GM23338 (cell line): ENCODE data around the gene RGS19. TPM values are rescaled to one million over a fixed set of nuclear protein-coding genes. Genes with fewer than 3 reads are reported as not detected.

Experiments
- ATAC-seq: fragments of 200-7000 bp; cut with Tn5 transposase; 3 replicates; pipeline ENCODE4 v1.9.1; 2020
- DNase-seq: peaks from one replicate; pipeline ENCODE4 v3.0.0-alpha.2; 2015; ENCODE audit warnings: low spot score
- H2AFZ ChIP-seq: fragments of 200-600 bp; sonication (generic); 2 replicates; pipeline ENCODE4 v1.8.0; 2016; ENCODE audit warnings: antibody characterized with exemption, mild to moderate bottlenecking, moderate library complexity
- H3F3A ChIP-seq: fragments of 200-600 bp; sonication (generic); replicated peaks from 2 replicates; pipeline ENCODE4 v1.8.0; 2017; ENCODE audit warnings: antibody characterized with exemption, mixed run types, low read depth
- H3K27ac ChIP-seq: fragments of 200-600 bp; sonication (generic); 2 replicates; pipeline ENCODE4 v1.6.1; 2016; ENCODE audit warnings: low read depth
- H3K27me3 ChIP-seq: fragments of 200-600 bp; sonication (generic); 2 replicates; pipeline ENCODE4 v1.8.0; 2016; ENCODE audit warnings: mild to moderate bottlenecking, mixed run types, moderate library complexity; ENCODE audit not compliant: insufficient read depth
- H3K36me3 ChIP-seq: fragments of 200-600 bp; sonication (generic); 2 replicates; pipeline ENCODE4 v1.8.0; 2016; ENCODE audit warnings: mild to moderate bottlenecking; ENCODE audit not compliant: insufficient read depth
- H3K4me1 ChIP-seq: fragments of 200-600 bp; sonication (generic); 2 replicates; pipeline ENCODE4 v1.8.0; 2016; ENCODE audit warnings: mild to moderate bottlenecking, moderate library complexity; ENCODE audit not compliant: insufficient read depth
- H3K4me2 ChIP-seq: fragments of 200-600 bp; sonication (generic); 2 replicates; pipeline ENCODE4 v1.7.1; 2017; ENCODE audit warnings: mixed run types
- H3K4me3 ChIP-seq: fragments of 200-600 bp; sonication (generic); 2 replicates; pipeline ENCODE4 v1.6.1; 2016; ENCODE audit warnings: mixed run types
- H3K79me2 ChIP-seq: fragments of 200-600 bp; sonication (generic); replicated peaks from 2 replicates; pipeline ENCODE4 v1.8.0; 2017; ENCODE audit warnings: mild to moderate bottlenecking; ENCODE audit not compliant: insufficient read depth
- H3K9me2 ChIP-seq: fragments of 200-600 bp; sonication (generic); 2 replicates; pipeline ENCODE4 v1.8.0; 2017; ENCODE audit not compliant: insufficient read depth
- H4K20me1 ChIP-seq: fragments of 200-600 bp; sonication (generic); replicated peaks from 2 replicates; pipeline ENCODE4 v1.8.0; 2017; ENCODE audit warnings: mild to moderate bottlenecking; ENCODE audit not compliant: insufficient read depth
- H3K27ac Mint-ChIP-seq: 2 replicates; pipeline ENCODE4 v1.8.0; 2020; ENCODE audit warnings: inconsistent platforms, mild to moderate bottlenecking, moderate library complexity, mixed read lengths
- H3K27me3 Mint-ChIP-seq: 3 replicates; pipeline ENCODE4 v1.8.0; 2022; ENCODE audit warnings: low read depth, mild to moderate bottlenecking, moderate library complexity, mixed read lengths, inconsistent platforms; ENCODE audit not compliant: insufficient read depth, poor library complexity
- H3K36me3 Mint-ChIP-seq: 3 replicates; pipeline ENCODE4 v1.8.0; 2021; ENCODE audit warnings: low read depth, mild to moderate bottlenecking, inconsistent platforms, moderate library complexity, mixed read lengths
- H3K4me1 Mint-ChIP-seq: 3 replicates; pipeline ENCODE4 v1.8.0; 2020; ENCODE audit warnings: mild to moderate bottlenecking, inconsistent platforms, mixed read lengths
- H3K4me3 Mint-ChIP-seq: 3 replicates; pipeline ENCODE4 v1.8.0; 2021; ENCODE audit warnings: moderate library complexity, mild to moderate bottlenecking, inconsistent platforms, mixed read lengths
- H3K9me3 Mint-ChIP-seq: 3 replicates; pipeline ENCODE4 v1.8.0; 2020; ENCODE audit warnings: moderate library complexity, mild to moderate bottlenecking, inconsistent platforms, mixed read lengths
- CREB1 ChIP-seq: fragments of 250-450 bp; sonication (Bioruptor Pico); IDR thresholded peaks from 2 replicates; pipeline ENCODE4 v1.5.0; 2020; ENCODE audit warnings: low read depth, mild to moderate bottlenecking, moderate library complexity
- CTCF ChIP-seq, 2 experiments: fragments of 200-600 bp in 1 of 2; sonication (generic) in 1 of 2; conservative IDR thresholded peaks; 2 replicates each; pipeline versions ENCODE4 v1.5.1 to v1.6.1; 2016 to 2017; ENCODE audit warnings: antibody characterized with exemption in 2 of 2, low read depth in 2 of 2, mild to moderate bottlenecking in 2 of 2, moderate library complexity in 1 of 2
- EZH2phosphoT487 ChIP-seq: fragments of 200-600 bp; sonication (generic); IDR thresholded peaks from one replicate; pipeline ENCODE4 v1.8.1; 2018; ENCODE audit warnings: antibody characterized with exemption; ENCODE audit not compliant: unreplicated experiment
- ZNF462 ChIP-seq: fragments of 250-450 bp; sonication (Bioruptor Pico); IDR thresholded peaks from 2 replicates; pipeline ENCODE4 v1.5.0; 2020; ENCODE audit warnings: mild to moderate bottlenecking, moderate library complexity
- polyA plus RNA-seq: library from polyadenylated mRNA; unstranded; fragments of >200 nt; fragmentation: Nextera tagmentation; extraction: Ambion mirVana; gene quantifications from 2 replicates; pipeline ENCODE4 v1.2.1, GENCODE V29; 2016
- total RNA-seq: library from RNA; depleted of rRNA; stranded (reverse); fragments of >200 nt; shearing (Covaris generic); gene quantifications from 2 replicates; pipeline ENCODE4 v1.2.3, GENCODE V29; 2014

Gene RGS19
- total and polyA plus RNA-seq, 2 experiments from 2014 or later, result 13.1 to 19.7 TPM

GRCh38 chr20:64055893-64056638, 23.3 kb downstream of the RGS19 start (continued):
- TF ChIP-seq ZNF462 (CRISPR knock-in tag), result no peak

GRCh38 chr20:64055396-64055892, 23.9 kb downstream of the RGS19 start:
- Histone ChIP-seq H3K27ac (no peak overlapping the region), H4K20me1 (no peaks in the 10 kb centered on the region), H3F3A (no peaks in the 10 kb centered on the region), H3K9me2 (no peaks in the 10 kb centered on the region), H3K4me3 (no peak overlapping the region), H3K4me1 (peaks cover 6% of the 10 kb centered on the region; the same call in 1 of the 2 replicates), H3K4me2 (no peak overlapping the region), H3K27me3 (peaks cover 7% of the 10 kb centered on the region), H2AFZ (no peak overlapping the region), H3K36me3 (no peaks in the 10 kb centered on the region), H3K79me2 (no peaks in the 10 kb centered on the region)
- Mint-ChIP-seq H3K27me3 (peaks cover 33% of the 10 kb centered on the region), H3K4me3 (no peak overlapping the region), H3K27ac (no peak overlapping the region), H3K4me1 (peaks cover 32% of the 10 kb centered on the region), H3K36me3 (no peaks in the 10 kb centered on the region), H3K9me3 (no peaks in the 10 kb centered on the region)
- ATAC-seq (no peak), DNase-seq (no peak)
- TF ChIP-seq CREB1 (CRISPR knock-in tag) (no peak), ZNF462 (CRISPR knock-in tag) (no peak), EZH2phosphoT487 (no peak), CTCF (conservative IDR thresholded peaks at IDR 0.05; ENCODE audit: low read depth in 2 of 2) (no peak)
